SU-DHL-6 (cell line): Measurements from ENCODE around the gene RIPOR2.

ENCODE experiments used
- EZH2phosphoT487 ChIP-seq: fragments of 200-600 bp; sonication (generic), shearing (Covaris generic); conservative IDR thresholded peaks from 2 replicates; pipeline ENCODE4 v1.6.1; 2018; ENCODE audit warnings: mild to moderate bottlenecking, antibody characterized with exemption, low read length, moderate library complexity, mixed read lengths
- TF ChIP-seq, protein P1 (sequence below): fragments of 200-600 bp; sonication (generic); IDR thresholded peaks from one replicate; pipeline ENCODE4 v1.5.1; 2017; ENCODE audit warnings: antibody characterized with exemption, mild to moderate bottlenecking, low read length, moderate library complexity; ENCODE audit not compliant: insufficient read depth, poor library complexity, severe bottlenecking

DNA sequence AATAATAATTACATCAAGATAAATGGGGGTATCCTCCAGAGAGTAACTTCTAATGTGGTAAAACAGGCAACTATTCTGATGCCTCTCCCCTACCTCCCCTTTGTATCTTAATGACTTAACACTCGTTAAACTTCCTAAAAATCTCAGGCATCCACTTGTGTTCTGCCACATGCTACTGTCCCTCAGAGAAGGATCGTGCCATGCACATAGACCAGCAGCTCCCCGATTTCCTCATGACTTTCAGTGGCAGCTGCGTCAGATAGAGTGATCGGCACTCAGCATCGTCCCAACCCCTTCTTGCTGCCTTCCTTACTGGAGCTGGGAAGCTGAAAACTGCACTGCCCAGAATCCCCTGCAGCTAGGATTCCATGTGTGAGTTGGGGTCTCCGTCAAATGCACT, 32.1 kb downstream of the RIPOR2 start:
- TF ChIP-seq, protein P1, sequence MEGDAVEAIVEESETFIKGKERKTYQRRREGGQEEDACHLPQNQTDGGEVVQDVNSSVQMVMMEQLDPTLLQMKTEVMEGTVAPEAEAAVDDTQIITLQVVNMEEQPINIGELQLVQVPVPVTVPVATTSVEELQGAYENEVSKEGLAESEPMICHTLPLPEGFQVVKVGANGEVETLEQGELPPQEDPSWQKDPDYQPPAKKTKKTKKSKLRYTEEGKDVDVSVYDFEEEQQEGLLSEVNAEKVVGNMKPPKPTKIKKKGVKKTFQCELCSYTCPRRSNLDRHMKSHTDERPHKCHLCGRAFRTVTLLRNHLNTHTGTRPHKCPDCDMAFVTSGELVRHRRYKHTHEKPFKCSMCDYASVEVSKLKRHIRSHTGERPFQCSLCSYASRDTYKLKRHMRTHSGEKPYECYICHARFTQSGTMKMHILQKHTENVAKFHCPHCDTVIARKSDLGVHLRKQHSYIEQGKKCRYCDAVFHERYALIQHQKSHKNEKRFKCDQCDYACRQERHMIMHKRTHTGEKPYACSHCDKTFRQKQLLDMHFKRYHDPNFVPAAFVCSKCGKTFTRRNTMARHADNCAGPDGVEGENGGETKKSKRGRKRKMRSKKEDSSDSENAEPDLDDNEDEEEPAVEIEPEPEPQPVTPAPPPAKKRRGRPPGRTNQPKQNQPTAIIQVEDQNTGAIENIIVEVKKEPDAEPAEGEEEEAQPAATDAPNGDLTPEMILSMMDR: no peak
- no peak for TF ChIP-seq EZH2phosphoT487
